ENCODE results near the gene MRAP2. TPM values are rescaled to one million over a fixed set of nuclear protein-coding genes. Genes with fewer than 3 reads are reported as not detected.

The MRAP2 gene
- total RNA-seq, 1 donor from 2014 or later, result 0.72 TPM

DNA sequence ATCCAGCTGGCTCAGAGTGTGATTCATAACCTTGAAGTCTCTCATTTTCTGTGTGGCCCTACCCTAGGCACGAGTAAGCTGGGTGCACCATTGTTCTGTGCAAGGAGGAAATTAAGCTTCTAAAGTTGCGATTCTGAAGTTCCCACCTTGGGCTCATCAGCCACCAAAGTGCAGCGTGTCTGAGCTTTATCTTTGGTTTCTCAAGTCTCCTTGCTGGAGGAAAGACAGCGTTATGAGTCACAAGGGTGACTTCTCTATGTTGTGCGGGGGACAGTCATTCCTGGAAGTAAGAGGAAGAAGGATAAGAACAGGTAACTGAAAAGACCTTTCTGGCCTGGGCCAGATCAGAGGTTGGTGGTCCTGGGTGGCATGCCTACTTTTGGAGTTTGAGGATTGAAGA lies 16.8 kb downstream of the MRAP2 start:
- intact Hi-C loops (cut with DNase I), result no loop called here
- Histone ChIP-seq H3K4me1 (no peaks in the 10 kb centered on the region), H3K27me3 (no peaks in the 10 kb centered on the region), H3K27ac (no peak overlapping the region), H3K36me3 (no peaks in the 10 kb centered on the region), H3K4me3 (no peak overlapping the region), H3K9me3 (no peaks in the 10 kb centered on the region)
- TF ChIP-seq, protein P1, sequence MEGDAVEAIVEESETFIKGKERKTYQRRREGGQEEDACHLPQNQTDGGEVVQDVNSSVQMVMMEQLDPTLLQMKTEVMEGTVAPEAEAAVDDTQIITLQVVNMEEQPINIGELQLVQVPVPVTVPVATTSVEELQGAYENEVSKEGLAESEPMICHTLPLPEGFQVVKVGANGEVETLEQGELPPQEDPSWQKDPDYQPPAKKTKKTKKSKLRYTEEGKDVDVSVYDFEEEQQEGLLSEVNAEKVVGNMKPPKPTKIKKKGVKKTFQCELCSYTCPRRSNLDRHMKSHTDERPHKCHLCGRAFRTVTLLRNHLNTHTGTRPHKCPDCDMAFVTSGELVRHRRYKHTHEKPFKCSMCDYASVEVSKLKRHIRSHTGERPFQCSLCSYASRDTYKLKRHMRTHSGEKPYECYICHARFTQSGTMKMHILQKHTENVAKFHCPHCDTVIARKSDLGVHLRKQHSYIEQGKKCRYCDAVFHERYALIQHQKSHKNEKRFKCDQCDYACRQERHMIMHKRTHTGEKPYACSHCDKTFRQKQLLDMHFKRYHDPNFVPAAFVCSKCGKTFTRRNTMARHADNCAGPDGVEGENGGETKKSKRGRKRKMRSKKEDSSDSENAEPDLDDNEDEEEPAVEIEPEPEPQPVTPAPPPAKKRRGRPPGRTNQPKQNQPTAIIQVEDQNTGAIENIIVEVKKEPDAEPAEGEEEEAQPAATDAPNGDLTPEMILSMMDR (IDR thresholded peaks at IDR 0.05), result no peak
- ATAC-seq, result no peak
- DNase-seq, result no peak

GRCh38 chr6:84052204-84052882 lies 18.8 kb downstream of the MRAP2 start:
- H3K4me1 ChIP-seq, result no peaks in the 10 kb centered on the region
- no peak overlapping the region for H3K27ac ChIP-seq
- TF ChIP-seq, protein P1 (IDR thresholded peaks at IDR 0.05), result no peak
- H3K36me3 ChIP-seq, result no peaks in the 10 kb centered on the region
- H3K27me3 ChIP-seq, result no peaks in the 10 kb centered on the region
- no peaks in the 10 kb centered on the region for H3K9me3 ChIP-seq
- intact Hi-C loops (cut with DNase I), result no loop called here
- peak; percentile 72 for ATAC-seq
- DNase-seq, result no peak
- no peak overlapping the region for H3K4me3 ChIP-seq

GRCh38 chr6:84052883-84053241 lies 19.3 kb downstream of the MRAP2 start:
- Histone ChIP-seq H3K4me1 (no peaks in the 10 kb centered on the region), H3K36me3 (no peaks in the 10 kb centered on the region), H3K4me3 (no peak overlapping the region), H3K9me3 (no peaks in the 10 kb centered on the region), H3K27ac (no peak overlapping the region), H3K27me3 (no peaks in the 10 kb centered on the region)
- TF ChIP-seq, protein P1 (IDR thresholded peaks at IDR 0.05), result no peak
- no peak for DNase-seq
- intact Hi-C loops (cut with DNase I), result no loop called here
- ATAC-seq, result no peak

DNA sequence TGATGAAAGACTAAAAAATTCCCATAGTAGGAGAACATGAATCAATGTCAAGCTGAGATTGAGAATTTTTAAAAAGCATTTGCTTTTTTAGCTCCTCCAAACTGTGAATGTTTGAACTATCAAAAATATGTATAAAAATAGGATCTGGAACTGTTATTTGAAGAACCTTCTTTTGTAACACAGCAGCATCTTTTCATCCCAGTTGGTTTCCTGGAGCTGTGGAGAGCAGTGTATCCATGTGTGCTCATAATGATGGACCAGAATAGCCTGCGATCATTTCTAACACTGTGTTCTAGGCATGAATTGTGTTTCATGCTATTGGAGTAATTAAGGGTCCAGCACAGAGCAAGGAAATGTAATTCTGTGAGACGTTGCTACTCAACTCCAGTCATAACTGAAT lies 22.1 kb downstream of the MRAP2 start:
- Histone ChIP-seq H3K4me3 (no peak overlapping the region), H3K27me3 (no peaks in the 10 kb centered on the region), H3K36me3 (no peaks in the 10 kb centered on the region), H3K27ac (no peak overlapping the region), H3K4me1 (no peaks in the 10 kb centered on the region), H3K9me3 (no peaks in the 10 kb centered on the region)
- DNase-seq (no peak), ATAC-seq (no peak)
- intact Hi-C loops (cut with DNase I), result no loop called here
- TF ChIP-seq, protein P1 (IDR thresholded peaks at IDR 0.05), result no peak

GRCh38 chr6:84057908-84058307 lies 24.3 kb downstream of the MRAP2 start:
- no peak for DNase-seq
- H3K9me3 ChIP-seq, result no peaks in the 10 kb centered on the region
- no peaks in the 10 kb centered on the region for H3K36me3 ChIP-seq
- no peaks in the 10 kb centered on the region for H3K27me3 ChIP-seq
- ATAC-seq, result no peak
- no peak overlapping the region for H3K4me3 ChIP-seq
- H3K27ac ChIP-seq, result no peak overlapping the region
- TF ChIP-seq, protein P1 (IDR thresholded peaks at IDR 0.05), result no peak
- H3K4me1 ChIP-seq, result no peaks in the 10 kb centered on the region
- intact Hi-C loops (cut with DNase I), result no loop called here

DNA sequence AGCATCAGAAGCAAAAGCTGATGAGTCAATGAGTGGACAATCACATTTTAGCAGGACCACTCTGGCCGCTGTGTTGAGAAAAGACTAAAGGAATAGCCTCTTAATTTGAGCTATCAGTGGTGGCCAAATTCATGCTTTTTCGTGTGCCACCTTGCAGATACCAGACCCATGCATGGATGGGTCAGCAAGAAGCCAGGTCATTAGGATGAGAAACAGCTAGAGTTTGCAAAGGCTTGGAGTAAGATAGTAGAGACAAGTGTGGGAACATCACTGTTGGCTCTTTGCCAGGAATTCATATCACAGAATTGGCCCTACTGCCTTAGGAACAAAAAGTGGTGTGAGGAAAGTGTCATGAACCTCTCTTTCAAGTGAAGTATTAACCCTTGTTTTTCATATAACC lies 25.5 kb downstream of the MRAP2 start:
- H3K9me3 ChIP-seq, result no peaks in the 10 kb centered on the region
- H3K27ac ChIP-seq, result no peak overlapping the region
- no peak for DNase-seq
- ATAC-seq, result no peak
- intact Hi-C loops (cut with DNase I), result no loop called here
- H3K36me3 ChIP-seq, result no peaks in the 10 kb centered on the region
- TF ChIP-seq, protein P1 (IDR thresholded peaks at IDR 0.05), result no peak
- H3K4me1 ChIP-seq, result no peaks in the 10 kb centered on the region
- H3K27me3 ChIP-seq, result no peaks in the 10 kb centered on the region
- no peak overlapping the region for H3K4me3 ChIP-seq

Data from upper lobe of right lung (tissue), 1 donor.